GM18873 (cell line): ENCODE measurements around the gene AIG1.
A peak's percentile ranks its signal among the peaks of the same experiment; 100 is the strongest.
"Not testable (repeated sequence)": the region's sequence is repeated elsewhere in the genome, so short reads cannot be mapped to it uniquely, and the experiment has no call there.

Experiments
- ATAC-seq: cut with Tn5 transposase; IDR thresholded peaks from one replicate; pipeline ENCODE4 v1.9.1; 2021; ENCODE audit warnings: mild to moderate bottlenecking, moderate library complexity, moderate number of reproducible peaks; ENCODE audit not compliant: unreplicated experiment, low FRiP score

Gene AIG1

DNA sequence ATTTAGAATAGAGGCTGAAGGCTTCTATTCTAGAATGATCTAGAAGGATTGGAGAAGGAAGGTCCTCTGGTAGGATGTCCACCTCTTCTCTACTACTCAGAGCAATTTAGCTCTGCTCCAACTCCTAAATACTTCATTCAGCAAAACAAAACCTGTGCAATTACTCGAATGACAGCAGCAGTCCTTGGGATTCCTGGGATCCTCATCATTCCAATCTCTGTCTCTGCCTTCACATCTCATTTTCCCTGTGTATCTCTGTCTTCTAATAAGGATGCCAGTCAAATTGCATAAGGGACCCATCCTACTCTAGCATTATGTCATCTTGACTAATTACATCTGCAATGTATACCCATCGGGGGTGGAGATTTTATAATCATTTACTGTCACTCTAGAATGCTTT lies 5.5 kb upstream of the AIG1 start:
- ATAC-seq: no peak

DNA sequence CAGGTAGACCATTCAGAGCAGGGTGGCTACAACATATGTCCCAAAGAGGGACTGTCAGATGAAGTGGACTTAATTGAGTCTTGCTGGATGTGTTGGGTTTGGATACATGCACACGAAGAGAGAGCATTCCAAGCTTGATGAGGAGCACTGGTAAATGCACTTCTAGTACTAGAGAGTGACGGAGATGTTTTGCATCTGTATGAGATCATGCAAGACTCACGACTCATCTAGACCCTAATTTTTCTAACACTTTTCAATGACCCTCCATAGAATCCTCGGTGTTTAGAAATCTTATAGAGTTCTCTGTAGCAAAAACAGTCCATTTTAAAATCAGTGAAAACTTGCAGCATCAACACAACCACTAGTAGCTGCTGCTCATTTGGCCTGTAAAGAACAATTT lies 4.8 kb upstream of the AIG1 start:
- no peak for ATAC-seq

DNA sequence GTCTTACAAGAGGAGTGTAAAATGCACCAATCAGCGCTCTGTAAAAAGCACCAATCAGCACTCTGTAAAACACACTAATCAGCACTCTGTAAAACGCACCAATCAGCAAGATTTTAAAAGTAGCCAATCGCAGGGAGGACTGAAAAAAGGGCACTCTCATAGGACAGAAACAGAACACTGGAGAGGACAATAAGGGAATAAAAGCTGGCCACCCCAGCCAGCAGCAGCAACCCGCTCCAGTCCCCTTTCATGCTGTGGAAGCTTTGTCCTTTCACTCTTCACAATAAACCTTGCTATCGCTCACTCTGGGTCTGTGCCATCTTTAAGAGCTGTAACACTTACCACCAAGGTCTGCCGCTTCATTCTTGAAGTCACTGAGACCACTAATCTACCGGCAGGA lies 1.7 kb upstream of the AIG1 start:
- ATAC-seq: no peak

DNA sequence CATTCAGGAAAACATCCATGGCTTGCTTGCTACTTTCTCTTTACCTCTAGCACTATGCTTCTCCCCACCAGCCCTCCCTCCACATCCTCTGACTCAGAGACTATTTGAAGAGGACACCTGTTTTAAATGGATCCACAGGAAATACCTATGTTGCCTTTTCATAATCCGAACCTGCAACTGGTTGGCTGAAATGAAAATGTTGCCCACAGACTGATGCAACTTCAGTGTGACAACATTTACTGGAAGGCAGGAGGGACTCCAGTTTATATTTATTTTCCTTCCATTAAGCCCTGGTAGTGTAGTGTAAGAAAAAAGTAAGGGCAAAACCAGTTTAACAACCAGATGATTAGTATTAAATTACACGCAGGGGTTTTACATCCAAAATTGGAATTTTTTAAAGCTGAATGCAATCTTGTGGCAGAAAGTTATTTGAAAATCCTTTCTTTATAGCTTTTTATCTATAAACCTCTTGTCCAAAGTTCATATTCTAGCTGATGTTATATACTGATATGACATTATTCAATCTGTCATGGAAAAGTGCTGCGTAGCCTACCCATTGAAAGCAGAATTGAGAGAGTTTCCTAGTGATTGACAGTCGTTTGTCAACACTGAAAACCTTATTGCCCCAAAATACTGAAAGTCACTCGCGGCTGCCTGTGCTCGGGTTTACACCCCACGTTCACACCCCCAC lies 881 bp upstream of the AIG1 start:
- no peak for ATAC-seq

- peak; percentile 59 for ATAC-seq
Measured at GRCh38 chr6:143060354-143060805, 309 bp upstream of the AIG1 start.

DNA sequence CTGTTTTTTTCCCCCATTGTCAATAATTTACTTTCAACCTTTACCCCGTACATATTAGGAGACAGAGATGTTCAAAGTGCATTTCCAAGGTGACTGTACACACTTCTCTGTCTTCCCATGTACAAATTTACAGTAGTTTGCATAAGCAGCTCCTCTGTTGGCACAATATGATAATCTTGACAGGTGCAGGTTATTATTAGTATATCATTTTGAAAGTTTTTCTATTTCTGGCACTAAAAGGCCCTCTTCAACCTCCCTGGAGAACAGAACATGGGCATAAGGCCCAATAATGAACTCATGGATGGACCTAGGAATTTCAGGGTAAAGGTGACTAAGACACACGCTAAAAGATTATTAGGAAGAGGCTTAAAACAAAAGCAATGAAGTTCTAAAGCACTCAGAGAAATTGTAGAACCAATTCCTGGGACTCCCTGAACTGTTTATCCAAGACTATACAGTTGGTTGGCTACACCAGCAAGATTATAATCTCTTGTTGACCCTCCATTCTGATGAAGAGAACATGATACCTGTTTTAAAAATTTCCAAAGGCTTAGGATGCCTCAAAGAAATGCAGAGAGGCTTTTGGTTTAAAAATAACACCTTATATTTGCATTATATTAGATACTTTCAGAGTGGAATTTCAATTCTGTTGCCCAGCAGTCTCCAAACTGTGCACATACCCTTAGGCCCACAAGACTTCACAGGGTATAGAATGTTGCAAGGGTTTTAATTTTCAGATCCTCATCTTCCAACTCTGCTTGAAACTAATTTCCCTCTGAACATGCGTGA lies 1.1 kb downstream of the AIG1 start:
- ATAC-seq: no peak

GRCh38 chr6:143062551-143062950 lies 1.9 kb downstream of the AIG1 start:
- ATAC-seq: no peak

DNA sequence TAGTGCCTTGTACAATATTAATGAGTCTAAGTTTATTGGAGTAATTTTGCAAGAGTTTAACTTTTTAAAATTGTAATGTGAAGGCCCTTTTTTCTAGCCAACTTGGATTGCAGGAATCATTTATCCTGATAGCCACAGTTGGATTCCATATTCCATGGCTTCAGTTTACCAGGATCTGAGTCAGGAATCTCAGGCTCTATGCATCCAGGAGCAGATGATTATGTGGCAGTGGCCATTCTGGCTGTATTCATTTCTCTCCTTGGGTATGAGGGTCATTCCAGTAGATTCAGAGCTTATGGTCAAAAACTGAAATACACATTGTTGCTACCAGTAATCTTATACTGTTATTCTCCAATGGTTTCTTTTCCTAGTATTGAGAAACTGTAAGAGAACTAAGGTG lies 2.9 kb downstream of the AIG1 start:
- ATAC-seq: no peak

DNA sequence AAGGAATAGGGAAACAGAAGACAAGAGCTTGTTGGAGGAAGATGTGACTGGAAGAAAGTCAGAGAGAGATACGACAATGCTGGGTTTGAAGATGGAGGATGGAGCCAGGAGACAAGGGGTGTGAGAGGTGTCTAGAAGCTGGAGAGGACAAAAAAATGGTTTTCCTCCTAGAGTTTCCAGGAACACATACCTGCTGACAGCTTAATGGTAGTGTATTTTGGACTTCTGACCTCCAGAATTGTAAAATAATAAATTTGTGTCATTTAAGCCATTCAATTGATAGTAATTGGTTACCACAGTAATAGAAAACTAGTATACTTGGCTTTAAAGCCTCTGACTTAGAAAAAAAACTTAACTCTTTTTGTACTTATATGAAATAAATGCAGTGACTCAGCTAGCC lies 3.6 kb downstream of the AIG1 start:
- no peak for ATAC-seq

DNA sequence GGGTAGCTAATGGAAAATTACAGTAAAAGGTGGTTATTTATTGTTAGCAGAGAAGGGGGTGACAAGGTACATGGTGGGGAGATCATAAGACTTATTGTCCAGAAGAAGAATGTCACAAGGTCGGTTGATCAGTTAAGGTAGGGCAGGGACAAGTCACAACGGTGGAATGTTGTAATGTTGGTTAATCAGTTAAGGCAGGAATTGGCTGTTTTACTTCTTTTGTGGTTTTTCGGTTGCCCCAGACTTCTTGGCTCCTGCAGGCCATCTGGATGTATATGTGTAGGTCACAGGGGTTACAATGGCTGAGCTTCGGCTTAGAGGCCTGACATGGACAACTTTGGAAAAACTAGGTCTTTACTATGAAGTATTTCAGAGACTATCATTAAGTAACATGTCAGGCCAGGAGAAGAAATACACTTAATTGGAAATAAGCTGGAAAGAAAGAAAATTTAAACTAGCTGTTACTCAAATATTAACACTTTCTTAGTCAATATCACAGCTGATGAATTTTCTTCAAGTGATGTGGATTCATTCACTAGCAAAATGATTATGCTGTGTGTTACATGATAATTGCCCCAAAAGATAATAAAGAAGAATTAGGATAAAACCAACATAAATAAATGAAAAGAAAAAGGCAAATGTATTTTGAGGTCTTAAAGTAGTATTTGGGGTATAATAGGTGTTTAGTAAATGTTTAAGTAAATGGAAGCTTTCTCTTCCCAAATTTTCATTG lies 4.4 kb downstream of the AIG1 start:
- ATAC-seq: no peak

- no peak for ATAC-seq
Measured at GRCh38 chr6:143068001-143068400, 7.3 kb downstream of the AIG1 start.

DNA sequence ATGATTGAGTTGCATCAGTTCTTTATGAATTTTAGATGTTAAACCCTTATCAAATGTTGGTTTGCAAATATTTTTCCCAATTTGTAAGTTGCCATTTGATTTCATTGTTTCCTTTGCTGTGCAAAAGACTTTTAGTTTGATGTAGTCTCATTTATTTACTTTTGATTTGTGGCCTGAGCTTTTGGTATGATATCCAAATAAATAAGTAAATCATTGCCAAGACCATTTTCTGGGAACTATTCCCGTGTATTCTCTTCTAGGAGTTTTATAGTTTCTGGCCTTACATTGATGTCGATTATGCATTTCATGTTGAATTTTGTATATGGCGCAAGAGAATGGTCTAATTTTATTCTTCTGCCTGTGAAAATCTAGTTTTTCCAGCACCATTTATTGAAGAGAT lies 13.4 kb downstream of the AIG1 start:
- ATAC-seq: no peak

DNA sequence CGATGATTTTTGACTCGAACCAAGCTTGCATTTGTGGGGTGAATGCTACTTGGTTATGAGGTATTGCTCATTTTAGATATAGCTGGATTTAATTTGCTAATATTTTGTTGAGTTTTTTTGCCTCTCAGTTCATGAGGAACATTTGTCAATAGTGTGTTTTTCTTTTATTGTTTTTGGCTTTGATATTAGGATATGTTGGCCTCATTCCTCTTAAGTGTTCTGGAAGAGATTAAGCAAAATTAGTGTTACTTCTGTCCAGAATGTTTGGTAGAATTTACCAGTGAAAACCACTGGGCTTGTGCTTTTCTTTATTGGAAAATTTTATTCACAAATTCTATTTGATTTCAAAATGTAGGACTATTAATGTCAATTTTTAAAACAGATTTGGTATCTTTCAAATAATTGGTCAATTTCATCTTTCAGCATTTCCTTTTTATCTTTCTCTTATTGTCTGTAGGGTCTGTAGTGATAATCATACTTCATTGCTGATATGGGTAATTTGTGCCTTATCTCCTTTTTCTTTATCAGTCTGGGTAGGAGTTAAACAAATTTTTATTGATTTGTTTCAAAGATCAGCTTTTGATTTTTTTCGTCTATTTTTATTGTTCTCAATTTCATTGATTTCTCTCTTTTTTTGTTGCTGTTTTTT lies 14.1 kb downstream of the AIG1 start:
- no peak for ATAC-seq

GRCh38 chr6:143078468-143079324 lies 18.0 kb downstream of the AIG1 start:
- no peak for ATAC-seq

DNA sequence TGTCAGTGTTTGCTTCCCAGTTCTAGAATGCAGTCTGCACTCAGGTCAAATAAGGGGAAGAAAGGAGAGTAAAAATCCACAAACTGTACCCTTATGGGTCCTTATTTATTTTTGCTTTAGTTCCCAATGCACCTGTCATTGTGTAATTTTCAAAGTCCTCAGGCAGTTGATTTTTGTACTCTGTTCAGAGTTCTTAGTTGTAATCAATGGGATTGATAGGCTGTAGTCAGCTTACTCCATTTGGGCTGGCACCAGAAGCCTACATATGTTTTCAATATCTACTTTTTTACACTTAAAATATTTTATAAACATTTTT lies 18.6 kb downstream of the AIG1 start:
- no peak for ATAC-seq

DNA sequence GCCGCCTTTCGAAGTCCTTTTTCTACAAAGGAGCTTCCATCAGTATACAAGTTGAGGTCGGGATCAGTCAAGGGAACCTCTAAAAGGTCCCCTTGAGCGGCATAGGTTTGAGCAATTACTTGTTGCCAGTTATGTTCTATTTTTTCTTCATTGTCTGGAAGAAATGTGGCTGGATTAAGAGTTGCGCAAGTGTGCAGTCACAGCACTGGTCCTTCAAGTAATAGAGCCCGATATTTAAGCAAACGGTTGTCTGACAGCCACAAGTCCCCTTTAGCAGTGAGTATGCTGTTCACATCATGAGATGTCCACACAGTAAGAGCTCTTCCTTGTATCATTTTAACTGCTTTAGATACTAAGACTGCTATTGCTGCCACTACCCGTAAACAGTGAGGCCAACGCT lies 21.6 kb downstream of the AIG1 start:
- not testable (repeated sequence) for ATAC-seq

DNA sequence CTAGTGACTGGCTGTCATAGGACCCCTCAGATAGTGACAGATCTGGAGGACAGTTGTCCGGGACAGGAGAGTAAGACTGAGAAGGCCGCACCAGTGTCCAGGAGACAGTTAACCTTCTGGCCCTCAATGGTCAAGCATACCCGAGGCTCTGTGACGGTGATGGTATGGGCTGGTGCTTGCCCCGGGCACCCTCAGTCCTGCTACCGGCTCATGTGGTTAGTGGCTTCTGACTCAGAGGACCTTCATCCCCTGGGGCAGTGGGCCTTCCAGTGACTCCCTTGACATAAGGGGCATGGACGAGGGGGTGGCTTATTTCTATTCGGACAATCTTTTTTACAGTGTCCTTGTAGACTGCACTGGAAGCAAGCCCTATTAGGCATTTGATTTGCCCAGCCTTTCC lies 23.3 kb downstream of the AIG1 start:
- not testable (repeated sequence) for ATAC-seq

DNA sequence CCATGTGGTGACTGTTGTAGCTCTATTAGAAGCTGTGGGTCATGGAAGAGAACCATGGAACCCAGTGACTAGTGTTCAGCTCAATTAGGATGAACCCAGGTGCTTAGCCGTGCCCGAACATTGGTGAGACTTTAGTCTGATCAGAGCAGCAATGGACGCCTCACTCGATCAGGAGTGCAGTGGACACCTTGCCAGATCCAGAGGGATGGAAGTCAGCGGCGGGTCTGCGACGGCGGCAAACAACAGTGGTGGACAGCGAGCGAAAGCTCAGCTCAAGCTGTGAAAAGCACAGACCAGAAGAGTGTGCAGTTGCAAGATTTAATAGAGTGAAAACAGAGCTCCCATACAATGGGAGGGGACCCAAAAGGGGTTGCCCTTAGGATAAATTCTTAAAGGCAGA lies 26.6 kb downstream of the AIG1 start:
- not testable (repeated sequence) for ATAC-seq

GRCh38 chr6:143087856-143088255 lies 27.2 kb downstream of the AIG1 start:
- ATAC-seq: no peak
